Measurements from ENCODE around the gene VSTM2B.

GRCh38 chr19:29586401-29586800 is 60.6 kb downstream of the VSTM2B start:
- no peak for TF ChIP-seq CTCF (IDR thresholded peaks at IDR 0.05)
- TF ChIP-seq POLR2A (IDR thresholded peaks at IDR 0.05) = no peak

Measured in uterus (tissue), 2 donors.